ENCODE data around the gene SKI. TPM values are rescaled to one million over a fixed set of nuclear protein-coding genes. Genes with fewer than 3 reads are reported as not detected.

Gene SKI
- polyA plus RNA-seq, 3 donors = 0.20 to 6.6 (median 0.25) TPM

- no peak overlapping the region for H3K4me3 Mint-ChIP-seq
- peak overlapping the region in 2 of 7 donors; percentile 23 to 81 for H3K27ac Mint-ChIP-seq
- 89% methylated on average over 24 of the region's 24 CpGs for WGBS (ENCODE audit: insufficient coverage)
- H3K27me3 Mint-ChIP-seq (ENCODE audit: low read depth in 3 of 3) = peaks cover 3 to 5% (median 4%) of the 10 kb centered on the region in 3 donors
- peaks cover 0 to 1% (median 0%) of the 10 kb centered on the region in 7 donors for H3K9me3 Mint-ChIP-seq
- no peaks in the 10 kb centered on the region for H3K4me1 Mint-ChIP-seq
- no peaks in the 10 kb centered on the region for H3K9me3 ChIP-seq (replicated peaks in 1 of 2; ENCODE audit: control insufficient read depth in 1 of 2, insufficient read depth in 1 of 2, low read length in 2 of 2)
- H2AFZ ChIP-seq (ENCODE audit: insufficient read depth, low read depth, low read length, poor library complexity, severe bottlenecking) = no peak overlapping the region
- no peak overlapping the region for H3K27ac ChIP-seq (ENCODE audit: low read depth in 1 of 2, low read length in 2 of 2)
- TF ChIP-seq CTCF (IDR thresholded peaks at IDR 0.05) = no peak
- no peak overlapping the region for H3K4me3 ChIP-seq (replicated peaks in 1 of 3; ENCODE audit: low read depth in 2 of 3, low read length in 3 of 3)
- H3K4me2 ChIP-seq (replicated peaks; ENCODE audit: extremely low read depth, low read length, poor library complexity, severe bottlenecking) = no peak overlapping the region
- no peaks in the 10 kb centered on the region for H3K36me3 Mint-ChIP-seq
- H3K36me3 ChIP-seq (replicated peaks in 1 of 2; ENCODE audit: control insufficient read depth in 1 of 2, insufficient read depth in 2 of 2, low read length in 2 of 2) = no peaks in the 10 kb centered on the region
- no peaks in the 10 kb centered on the region for H4K20me1 ChIP-seq (ENCODE audit: insufficient read depth, low read length)
- intact Hi-C loops (cut with micrococcal nuclease) = no loop called here
- H3K27me3 ChIP-seq (ENCODE audit: control insufficient read depth in 2 of 2, insufficient read depth in 2 of 2, low read length in 2 of 2) = no peaks in the 10 kb centered on the region
- H3K4me1 ChIP-seq (ENCODE audit: control insufficient read depth in 1 of 2, insufficient read depth in 2 of 2, low read length in 2 of 2) = no peaks in the 10 kb centered on the region
- DNase-seq = no peak
- H3K9ac ChIP-seq (ENCODE audit: insufficient read depth, low read length, poor library complexity, severe bottlenecking) = no peak overlapping the region
- H3K79me2 ChIP-seq (ENCODE audit: insufficient read depth, low read length) = no peaks in the 10 kb centered on the region
Observed at GRCh38 chr1:2345297-2346075, 117.4 kb downstream of the SKI start.

- no peak for DNase-seq
- H3K9me3 Mint-ChIP-seq = peaks cover 0 to 1% (median 0%) of the 10 kb centered on the region in 7 donors
- no peak for TF ChIP-seq CTCF (IDR thresholded peaks at IDR 0.05)
- WGBS (ENCODE audit: insufficient coverage) = 85% methylated on average over 15 of the region's 17 CpGs
- no peak overlapping the region for H3K27ac Mint-ChIP-seq
- H3K36me3 Mint-ChIP-seq = no peaks in the 10 kb centered on the region
- Histone ChIP-seq H3K36me3 (replicated peaks in 1 of 2; ENCODE audit: control insufficient read depth in 1 of 2, insufficient read depth in 2 of 2, low read length in 2 of 2) (no peaks in the 10 kb centered on the region), H3K79me2 (ENCODE audit: insufficient read depth, low read length) (no peaks in the 10 kb centered on the region), H3K27me3 (ENCODE audit: control insufficient read depth in 2 of 2, insufficient read depth in 2 of 2, low read length in 2 of 2) (no peaks in the 10 kb centered on the region), H3K4me3 (replicated peaks in 1 of 3; ENCODE audit: low read depth in 2 of 3, low read length in 3 of 3) (no peak overlapping the region), H3K27ac (ENCODE audit: low read depth in 1 of 2, low read length in 2 of 2) (no peak overlapping the region), H3K4me1 (ENCODE audit: control insufficient read depth in 1 of 2, insufficient read depth in 2 of 2, low read length in 2 of 2) (no peaks in the 10 kb centered on the region), H2AFZ (ENCODE audit: insufficient read depth, low read depth, low read length, poor library complexity, severe bottlenecking) (no peak overlapping the region), H4K20me1 (ENCODE audit: insufficient read depth, low read length) (no peaks in the 10 kb centered on the region), H3K9ac (ENCODE audit: insufficient read depth, low read length, poor library complexity, severe bottlenecking) (no peak overlapping the region), H3K4me2 (replicated peaks; ENCODE audit: extremely low read depth, low read length, poor library complexity, severe bottlenecking) (no peak overlapping the region), H3K9me3 (replicated peaks in 1 of 2; ENCODE audit: control insufficient read depth in 1 of 2, insufficient read depth in 1 of 2, low read length in 2 of 2) (no peaks in the 10 kb centered on the region)
- H3K4me3 Mint-ChIP-seq = no peak overlapping the region
- intact Hi-C loops (cut with micrococcal nuclease) = no loop called here
- H3K4me1 Mint-ChIP-seq = no peaks in the 10 kb centered on the region
- H3K27me3 Mint-ChIP-seq (ENCODE audit: low read depth in 3 of 3) = peaks cover 2 to 3% (median 2%) of the 10 kb centered on the region in 3 donors
Observed at GRCh38 chr1:2346691-2347408, 118.7 kb downstream of the SKI start.

Measured in CD14-positive monocyte (primary cell).